Epidermal melanocyte (primary cell): ENCODE results near the gene ANKRD40.
"Not testable (repeated sequence)": the region's sequence is repeated elsewhere in the genome, so short reads cannot be mapped to it uniquely, and the experiment has no call there.

ENCODE experiments used
- DNase-seq: peaks from one replicate; pipeline ENCODE4 v3.0.0; 2011; ENCODE audit warnings: low spot score; ENCODE audit not compliant: insufficient read length

Gene ANKRD40

GRCh38 chr17:50707289-50708049, at the start of gene ANKRD40:
Gene ANKRD40, minus strand, starts transcription at chr17:50707914. Its CDS starts 260 bp downstream, at chr17:50707654.
- peak; percentile 84 for DNase-seq

GRCh38 chr17:50754521-50754920, 46.8 kb upstream of the ANKRD40 start:
- no peak for DNase-seq

GRCh38 chr17:50749245-50749644, 41.5 kb upstream of the ANKRD40 start:
- DNase-seq, result no peak

GRCh38 chr17:50745631-50746030, 37.9 kb upstream of the ANKRD40 start:
- DNase-seq, result no peak

GRCh38 chr17:50739098-50739497, 31.4 kb upstream of the ANKRD40 start:
- DNase-seq, result no peak

GRCh38 chr17:50737118-50737698, 29.5 kb upstream of the ANKRD40 start:
- no peak for DNase-seq

- no peak for DNase-seq
Observed at GRCh38 chr17:50735287-50735686, 27.6 kb upstream of the ANKRD40 start.

GRCh38 chr17:50731575-50732460, 24.1 kb upstream of the ANKRD40 start:
- DNase-seq, result no peak

GRCh38 chr17:50728881-50729765, 21.4 kb upstream of the ANKRD40 start:
- DNase-seq, result no peak

- DNase-seq, result no peak
Observed at GRCh38 chr17:50728112-50728429, 20.4 kb upstream of the ANKRD40 start.

GRCh38 chr17:50725769-50726655, 18.3 kb upstream of the ANKRD40 start:
- DNase-seq, result no peak

- not testable (repeated sequence) for DNase-seq
Observed at GRCh38 chr17:50724622-50725021, 16.9 kb upstream of the ANKRD40 start.

- no peak for DNase-seq
Observed at GRCh38 chr17:50722746-50723145, 15.0 kb upstream of the ANKRD40 start.

GRCh38 chr17:50721194-50722010, 13.7 kb upstream of the ANKRD40 start:
- DNase-seq, result no peak

- no peak for DNase-seq
Observed at GRCh38 chr17:50719924-50720794, 12.4 kb upstream of the ANKRD40 start.

GRCh38 chr17:50719144-50719923, 11.6 kb upstream of the ANKRD40 start, which contains the start of gene LUC7L3:
Gene LUC7L3, plus strand, starts transcription at chr17:50719603. Its CDS starts 130 bp downstream, at chr17:50719733.
- peak; percentile 92 for DNase-seq

- no peak for DNase-seq
Observed at GRCh38 chr17:50715471-50715870, 7.8 kb upstream of the ANKRD40 start.
